ENCODE data around the gene FKBP8.
A peak's percentile ranks its signal among the peaks of the same experiment; 100 is the strongest.

The FKBP8 gene

GRCh38 chr19:18562086-18562485 is 18.7 kb upstream of the FKBP8 start:
- TF ChIP-seq, protein P1, sequence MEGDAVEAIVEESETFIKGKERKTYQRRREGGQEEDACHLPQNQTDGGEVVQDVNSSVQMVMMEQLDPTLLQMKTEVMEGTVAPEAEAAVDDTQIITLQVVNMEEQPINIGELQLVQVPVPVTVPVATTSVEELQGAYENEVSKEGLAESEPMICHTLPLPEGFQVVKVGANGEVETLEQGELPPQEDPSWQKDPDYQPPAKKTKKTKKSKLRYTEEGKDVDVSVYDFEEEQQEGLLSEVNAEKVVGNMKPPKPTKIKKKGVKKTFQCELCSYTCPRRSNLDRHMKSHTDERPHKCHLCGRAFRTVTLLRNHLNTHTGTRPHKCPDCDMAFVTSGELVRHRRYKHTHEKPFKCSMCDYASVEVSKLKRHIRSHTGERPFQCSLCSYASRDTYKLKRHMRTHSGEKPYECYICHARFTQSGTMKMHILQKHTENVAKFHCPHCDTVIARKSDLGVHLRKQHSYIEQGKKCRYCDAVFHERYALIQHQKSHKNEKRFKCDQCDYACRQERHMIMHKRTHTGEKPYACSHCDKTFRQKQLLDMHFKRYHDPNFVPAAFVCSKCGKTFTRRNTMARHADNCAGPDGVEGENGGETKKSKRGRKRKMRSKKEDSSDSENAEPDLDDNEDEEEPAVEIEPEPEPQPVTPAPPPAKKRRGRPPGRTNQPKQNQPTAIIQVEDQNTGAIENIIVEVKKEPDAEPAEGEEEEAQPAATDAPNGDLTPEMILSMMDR (IDR thresholded peaks at IDR 0.05; ENCODE audit: low read depth, low read length) = no peak
- no peaks in the 10 kb centered on the region for H3K27me3 ChIP-seq

DNA sequence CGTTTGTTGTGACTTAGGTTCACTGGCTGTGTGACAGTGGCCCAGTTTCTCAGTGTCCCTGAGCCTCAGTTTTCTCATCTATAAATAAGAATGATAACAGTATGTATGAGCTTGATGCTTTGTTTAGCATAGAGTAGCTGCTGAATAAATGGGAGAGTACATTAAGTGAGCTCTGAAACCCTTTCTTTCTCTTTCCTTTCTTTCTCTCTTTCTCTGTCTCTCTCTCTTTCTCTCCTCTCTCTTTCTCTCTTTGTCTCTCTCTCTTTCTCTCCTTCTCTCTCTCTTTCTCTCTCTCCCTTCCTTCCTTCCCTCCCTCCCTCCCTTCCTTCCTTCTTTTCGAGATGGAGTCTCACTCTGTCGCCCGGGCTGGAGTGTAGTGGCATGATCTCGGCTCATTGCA is 16.3 kb upstream of the FKBP8 start:
- no peaks in the 10 kb centered on the region for H3K9me3 ChIP-seq
- H3K4me1 ChIP-seq = no peaks in the 10 kb centered on the region
- H3K36me3 ChIP-seq = peaks cover 31% of the 10 kb centered on the region
- H3K4me3 ChIP-seq (ENCODE audit: low read depth, low read length) = no peak overlapping the region
- TF ChIP-seq, protein P1 (IDR thresholded peaks at IDR 0.05; ENCODE audit: low read depth, low read length) = no peak
- no peak for DNase-seq
- no peaks in the 10 kb centered on the region for H3K27me3 ChIP-seq

More at GRCh38 chr19:18562086-18562485, 18.7 kb upstream of the FKBP8 start:
- no peaks in the 10 kb centered on the region for H3K4me1 ChIP-seq
- H3K4me3 ChIP-seq (ENCODE audit: low read depth, low read length) = no peak overlapping the region
- peaks cover 41% of the 10 kb centered on the region for H3K36me3 ChIP-seq
- DNase-seq = no peak
- H3K9me3 ChIP-seq = no peaks in the 10 kb centered on the region

GRCh38 chr19:18558604-18559003 is 15.2 kb upstream of the FKBP8 start:
- Histone ChIP-seq H3K27me3 (no peaks in the 10 kb centered on the region), H3K36me3 (peaks cover 20% of the 10 kb centered on the region), H3K4me3 (ENCODE audit: low read depth, low read length) (peak overlapping the region; percentile 99), H3K9me3 (no peaks in the 10 kb centered on the region), H3K4me1 (no peaks in the 10 kb centered on the region)
- TF ChIP-seq, protein P1 (IDR thresholded peaks at IDR 0.05; ENCODE audit: low read depth, low read length) = no peak
- no peak for DNase-seq

- Histone ChIP-seq H3K36me3 (peaks cover 17% of the 10 kb centered on the region), H3K9me3 (no peaks in the 10 kb centered on the region), H3K27me3 (no peaks in the 10 kb centered on the region), H3K4me1 (no peaks in the 10 kb centered on the region), H3K4me3 (ENCODE audit: low read depth, low read length) (peak overlapping the region; percentile 99)
- TF ChIP-seq, protein P1 (IDR thresholded peaks at IDR 0.05; ENCODE audit: low read depth, low read length) = no peak
- no peak for DNase-seq
These were observed 14.8 kb upstream of the FKBP8 start for GRCh38 chr19:18558202-18558555.

DNA sequence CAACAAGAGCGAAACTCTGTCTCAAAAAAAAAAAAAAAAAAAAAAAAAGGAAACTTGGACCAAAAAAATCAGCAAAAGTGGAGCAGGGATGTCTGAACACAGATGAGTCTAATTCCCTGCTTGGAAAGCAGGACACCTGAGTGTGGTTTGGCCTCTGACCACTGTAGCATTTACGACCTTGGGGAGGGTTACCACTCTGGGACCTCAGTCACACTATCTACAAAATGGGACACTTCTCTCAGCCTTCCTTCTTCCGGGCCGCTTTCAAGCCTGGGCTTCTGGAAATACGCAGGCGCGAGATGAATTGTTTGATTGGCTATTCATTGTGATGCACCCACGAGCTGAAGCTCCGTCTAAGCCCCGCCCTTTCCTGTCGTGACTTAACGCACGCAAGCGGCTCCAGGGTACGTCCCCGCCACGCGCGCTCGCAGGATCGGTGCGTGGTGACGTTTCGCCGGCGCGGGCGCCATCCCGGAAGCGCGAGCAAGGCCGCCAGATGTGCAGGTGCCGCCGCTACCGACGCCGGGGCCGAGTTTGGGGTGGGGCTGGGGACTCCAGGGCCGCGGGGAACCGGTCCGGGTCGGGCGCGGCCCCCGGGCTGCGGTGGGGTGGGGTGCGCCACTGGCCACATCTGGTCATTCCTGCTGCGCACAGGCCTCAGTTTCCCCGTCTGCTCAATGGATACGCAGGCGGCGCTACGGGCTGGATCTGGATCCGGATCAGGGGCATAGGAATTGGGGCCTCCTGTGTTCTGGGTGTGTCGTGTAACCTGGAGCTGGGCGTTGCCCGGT is 14.2 kb upstream of the FKBP8 start, which contains the start of gene KXD1:
Gene KXD1, plus strand, starts transcription at position 460 of the 791 bp plus-strand sequence. CDS start 4,187 bp downstream, outside the sequence.
- Histone ChIP-seq H3K27me3 (no peaks in the 10 kb centered on the region), H3K4me1 (no peaks in the 10 kb centered on the region), H3K36me3 (peaks cover 14% of the 10 kb centered on the region), H3K9me3 (no peaks in the 10 kb centered on the region), H3K4me3 (ENCODE audit: low read depth, low read length) (peak within 1 kb of the TSS; percentile 99)
- TF ChIP-seq, protein P1 (IDR thresholded peaks at IDR 0.05; ENCODE audit: low read depth, low read length) = no peak
- DNase-seq = peak; percentile 97

- Histone ChIP-seq H3K27me3 (no peaks in the 10 kb centered on the region), H3K36me3 (no peaks in the 10 kb centered on the region), H3K4me3 (ENCODE audit: low read depth, low read length) (no peak overlapping the region), H3K9me3 (no peaks in the 10 kb centered on the region), H3K4me1 (no peaks in the 10 kb centered on the region)
- TF ChIP-seq, protein P1 (IDR thresholded peaks at IDR 0.05; ENCODE audit: low read depth, low read length) = no peak
- DNase-seq = no peak
These were observed 8.3 kb upstream of the FKBP8 start for GRCh38 chr19:18551631-18552030.

All from BE2C (cell line).